HepG2 (cell line): Measurements from ENCODE around the gene TMEM164. TPM values are rescaled to one million over a fixed set of nuclear protein-coding genes. Genes with fewer than 3 reads are reported as not detected.

ENCODE experiments used
- FOXA3 ChIP-seq: IDR thresholded peaks from 2 replicates; pipeline ENCODE4 v1.6.1; 2016; ENCODE audit warnings: missing genetic modification reagents, missing compliant biosample characterization
- IRF9 ChIP-seq: sonication (generic); formaldehyde crosslinking; IDR thresholded peaks from 2 replicates; pipeline ENCODE4 v1.8.0; 2022; ENCODE audit warnings: missing genetic modification reagents, mild to moderate bottlenecking, borderline replicate concordance
- JARID2 ChIP-seq: sonication (generic); formaldehyde crosslinking; IDR thresholded peaks from 2 replicates; pipeline ENCODE4 v1.8.1; 2023; ENCODE audit warnings: missing genetic modification reagents, inconsistent platforms; ENCODE audit not compliant: insufficient replicate concordance
- KDM1A ChIP-seq: IDR thresholded peaks from 2 replicates; pipeline ENCODE4 v1.6.1; 2016; ENCODE audit warnings: missing compliant biosample characterization
- KDM5A ChIP-seq: fragments of 200-600 bp; sonication (generic); IDR thresholded peaks from 2 replicates; pipeline ENCODE4 v1.7.0; 2018; ENCODE audit warnings: antibody characterized with exemption, mild to moderate bottlenecking, low read length, borderline replicate concordance
- KLF16 ChIP-seq, 2 experiments: sonication (generic) in 1 of 2; formaldehyde crosslinking in 1 of 2; IDR thresholded peaks; 2 replicates each; pipeline versions ENCODE4 v1.6.1 to v1.8.0; 2016 to 2023; ENCODE audit warnings: missing genetic modification reagents in 2 of 2, missing compliant biosample characterization in 1 of 2
- NCOA2 ChIP-seq: sonication (generic); formaldehyde crosslinking; IDR thresholded peaks from 2 replicates; pipeline ENCODE4 v1.8.0; 2022; ENCODE audit warnings: inconsistent platforms
- POLR2A ChIP-seq, 2 experiments: IDR thresholded peaks; 2 replicates each; pipeline ENCODE4 v1.6.1; 2011; ENCODE audit warnings: low read depth in 2 of 2, low read length in 2 of 2, mild to moderate bottlenecking in 1 of 2, moderate library complexity in 1 of 2; ENCODE audit not compliant: insufficient read depth in 1 of 2
- RAD51 ChIP-seq: fragments of 450-650 bp; IDR thresholded peaks from 2 replicates; pipeline ENCODE4 v1.6.1; 2016; ENCODE audit warnings: borderline replicate concordance
- SMC3 ChIP-seq: IDR thresholded peaks from 2 replicates; pipeline ENCODE4 v1.6.1; 2011; ENCODE audit warnings: low read length, improper control_type of control experiment
- ZFAT ChIP-seq: sonication (generic); formaldehyde crosslinking; conservative IDR thresholded peaks from 2 replicates; pipeline ENCODE4 v1.8.1; 2023; ENCODE audit warnings: missing genetic modification reagents, inconsistent platforms
- ZKSCAN1 ChIP-seq: fragments of 150-350 bp; IDR thresholded peaks from 2 replicates; pipeline ENCODE4 v1.6.1; 2014; ENCODE audit warnings: low read length
- ZNF12 ChIP-seq: sonication (generic); formaldehyde crosslinking; IDR thresholded peaks from 2 replicates; pipeline ENCODE4 v1.5.0; 2020; ENCODE audit warnings: missing genetic modification reagents
- ZNF121 ChIP-seq: sonication (generic); formaldehyde crosslinking; IDR thresholded peaks from 2 replicates; pipeline ENCODE4 v1.5.0; 2020; ENCODE audit warnings: mild to moderate bottlenecking, missing genetic modification reagents
- ZNF430 ChIP-seq: sonication (generic); formaldehyde crosslinking; IDR thresholded peaks from 2 replicates; pipeline ENCODE4 v1.9.0; 2021; ENCODE audit warnings: mild to moderate bottlenecking, missing genetic modification reagents
- ZNF644 ChIP-seq: IDR thresholded peaks from 2 replicates; pipeline ENCODE4 v1.6.1; 2016; ENCODE audit warnings: low read depth
- polyA plus RNA-seq, 8 experiments: library from polyadenylated mRNA; depleted of rRNA in 3 of 8; stranded (reverse) in 7 of 8; unstranded in 1 of 8; fragments of >200 nt; fragmentation: Illumina TruSeq in 4 of 8; extraction: Trizol in 4 of 8; gene quantifications; 2 replicates each; pipeline versions ENCODE4 v1.2.1 to v1.2.3, GENCODE V29; 2011 to 2016; ENCODE audit warnings: low read depth in 4 of 8, missing spikeins in 1 of 8, mixed read lengths in 1 of 8; ENCODE audit not compliant: insufficient read depth in 1 of 8
- total RNA-seq, 5 experiments: library from RNA; depleted of rRNA; stranded (reverse); fragments of >200 nt; fragmentation: Illumina TruSeq; extraction: Trizol; gene quantifications; 2 replicates each; pipeline ENCODE4 v1.2.3, GENCODE V29; 2016; ENCODE audit warnings: low read depth in 1 of 5
- TF ChIP-seq, protein P1 (sequence below): sonication (generic); formaldehyde crosslinking; IDR thresholded peaks from 2 replicates; pipeline ENCODE4 v1.4.0; 2020; ENCODE audit warnings: missing genetic modification reagents
- TF ChIP-seq, protein P2 (sequence below): sonication (generic); formaldehyde crosslinking; IDR thresholded peaks from 2 replicates; pipeline ENCODE4 v1.5.1; 2020; ENCODE audit warnings: missing genetic modification reagents, mild to moderate bottlenecking, borderline replicate concordance
- TF ChIP-seq, protein P3 (sequence below): sonication (generic); formaldehyde crosslinking; conservative IDR thresholded peaks from 2 replicates; pipeline ENCODE4 v1.4.0; 2020; ENCODE audit warnings: missing genetic modification reagents

The TMEM164 gene
- total and polyA plus RNA-seq, 2 of the 13 experiments (the other 11 are each of a cell fraction or from before 2014, with no cell fraction given): 5.8 to 13.2 TPM

- TF ChIP-seq NCOA2 (CRISPR knock-in tag): peak; percentile 77
- TF ChIP-seq ZNF430 (CRISPR knock-in tag): no peak
- TF ChIP-seq, protein P1, sequence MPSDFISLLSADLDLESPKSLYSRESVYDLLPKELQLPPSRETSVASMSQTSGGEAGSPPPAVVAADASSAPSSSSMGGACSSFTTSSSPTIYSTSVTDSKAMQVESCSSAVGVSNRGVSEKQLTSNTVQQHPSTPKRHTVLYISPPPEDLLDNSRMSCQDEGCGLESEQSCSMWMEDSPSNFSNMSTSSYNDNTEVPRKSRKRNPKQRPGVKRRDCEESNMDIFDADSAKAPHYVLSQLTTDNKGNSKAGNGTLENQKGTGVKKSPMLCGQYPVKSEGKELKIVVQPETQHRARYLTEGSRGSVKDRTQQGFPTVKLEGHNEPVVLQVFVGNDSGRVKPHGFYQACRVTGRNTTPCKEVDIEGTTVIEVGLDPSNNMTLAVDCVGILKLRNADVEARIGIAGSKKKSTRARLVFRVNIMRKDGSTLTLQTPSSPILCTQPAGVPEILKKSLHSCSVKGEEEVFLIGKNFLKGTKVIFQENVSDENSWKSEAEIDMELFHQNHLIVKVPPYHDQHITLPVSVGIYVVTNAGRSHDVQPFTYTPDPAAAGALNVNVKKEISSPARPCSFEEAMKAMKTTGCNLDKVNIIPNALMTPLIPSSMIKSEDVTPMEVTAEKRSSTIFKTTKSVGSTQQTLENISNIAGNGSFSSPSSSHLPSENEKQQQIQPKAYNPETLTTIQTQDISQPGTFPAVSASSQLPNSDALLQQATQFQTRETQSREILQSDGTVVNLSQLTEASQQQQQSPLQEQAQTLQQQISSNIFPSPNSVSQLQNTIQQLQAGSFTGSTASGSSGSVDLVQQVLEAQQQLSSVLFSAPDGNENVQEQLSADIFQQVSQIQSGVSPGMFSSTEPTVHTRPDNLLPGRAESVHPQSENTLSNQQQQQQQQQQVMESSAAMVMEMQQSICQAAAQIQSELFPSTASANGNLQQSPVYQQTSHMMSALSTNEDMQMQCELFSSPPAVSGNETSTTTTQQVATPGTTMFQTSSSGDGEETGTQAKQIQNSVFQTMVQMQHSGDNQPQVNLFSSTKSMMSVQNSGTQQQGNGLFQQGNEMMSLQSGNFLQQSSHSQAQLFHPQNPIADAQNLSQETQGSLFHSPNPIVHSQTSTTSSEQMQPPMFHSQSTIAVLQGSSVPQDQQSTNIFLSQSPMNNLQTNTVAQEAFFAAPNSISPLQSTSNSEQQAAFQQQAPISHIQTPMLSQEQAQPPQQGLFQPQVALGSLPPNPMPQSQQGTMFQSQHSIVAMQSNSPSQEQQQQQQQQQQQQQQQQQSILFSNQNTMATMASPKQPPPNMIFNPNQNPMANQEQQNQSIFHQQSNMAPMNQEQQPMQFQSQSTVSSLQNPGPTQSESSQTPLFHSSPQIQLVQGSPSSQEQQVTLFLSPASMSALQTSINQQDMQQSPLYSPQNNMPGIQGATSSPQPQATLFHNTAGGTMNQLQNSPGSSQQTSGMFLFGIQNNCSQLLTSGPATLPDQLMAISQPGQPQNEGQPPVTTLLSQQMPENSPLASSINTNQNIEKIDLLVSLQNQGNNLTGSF (CRISPR knock-in tag): no peak
- TF ChIP-seq KLF16 (CRISPR knock-in tag; IDR thresholded peaks at IDR 0.05): 0 out of 4 replicates have a peak, but pooled peaks of 1 of the 2 experiments have one; percentile 34
- no peak for TF ChIP-seq ZFAT (CRISPR knock-in tag)
- no peak for TF ChIP-seq RAD51
- no peak for TF ChIP-seq ZNF121 (CRISPR knock-in tag)
- TF ChIP-seq ZNF12 (CRISPR knock-in tag): peak; percentile 43; the same call in 1 of the 2 replicates
- no peak for TF ChIP-seq ZKSCAN1
- TF ChIP-seq, protein P2, sequence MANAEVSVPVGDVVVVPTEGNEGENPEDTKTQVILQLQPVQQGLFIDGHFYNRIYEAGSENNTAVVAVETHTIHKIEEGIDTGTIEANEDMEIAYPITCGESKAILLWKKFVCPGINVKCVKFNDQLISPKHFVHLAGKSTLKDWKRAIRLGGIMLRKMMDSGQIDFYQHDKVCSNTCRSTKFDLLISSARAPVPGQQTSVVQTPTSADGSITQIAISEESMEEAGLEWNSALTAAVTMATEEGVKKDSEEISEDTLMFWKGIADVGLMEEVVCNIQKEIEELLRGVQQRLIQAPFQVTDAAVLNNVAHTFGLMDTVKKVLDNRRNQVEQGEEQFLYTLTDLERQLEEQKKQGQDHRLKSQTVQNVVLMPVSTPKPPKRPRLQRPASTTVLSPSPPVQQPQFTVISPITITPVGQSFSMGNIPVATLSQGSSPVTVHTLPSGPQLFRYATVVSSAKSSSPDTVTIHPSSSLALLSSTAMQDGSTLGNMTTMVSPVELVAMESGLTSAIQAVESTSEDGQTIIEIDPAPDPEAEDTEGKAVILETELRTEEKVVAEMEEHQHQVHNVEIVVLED (CRISPR knock-in tag): no peak
- TF ChIP-seq KDM5A: no peak
- TF ChIP-seq KDM1A (CRISPR knock-in tag): peak; percentile 65; the same call in 1 of the 2 replicates
- TF ChIP-seq ZNF644 (CRISPR knock-in tag): no peak
- no peak for TF ChIP-seq JARID2
- no peak for TF ChIP-seq IRF9 (CRISPR knock-in tag)
- peak; percentile 22; the same call in 1 of the 2 replicates for TF ChIP-seq SMC3
- no peak for TF ChIP-seq POLR2A (IDR thresholded peaks at IDR 0.05; ENCODE audit: insufficient read depth in 1 of 2, low read depth in 2 of 2, low read length in 2 of 2)
- peak; percentile 95 for TF ChIP-seq FOXA3 (CRISPR knock-in tag)
- TF ChIP-seq, protein P3, sequence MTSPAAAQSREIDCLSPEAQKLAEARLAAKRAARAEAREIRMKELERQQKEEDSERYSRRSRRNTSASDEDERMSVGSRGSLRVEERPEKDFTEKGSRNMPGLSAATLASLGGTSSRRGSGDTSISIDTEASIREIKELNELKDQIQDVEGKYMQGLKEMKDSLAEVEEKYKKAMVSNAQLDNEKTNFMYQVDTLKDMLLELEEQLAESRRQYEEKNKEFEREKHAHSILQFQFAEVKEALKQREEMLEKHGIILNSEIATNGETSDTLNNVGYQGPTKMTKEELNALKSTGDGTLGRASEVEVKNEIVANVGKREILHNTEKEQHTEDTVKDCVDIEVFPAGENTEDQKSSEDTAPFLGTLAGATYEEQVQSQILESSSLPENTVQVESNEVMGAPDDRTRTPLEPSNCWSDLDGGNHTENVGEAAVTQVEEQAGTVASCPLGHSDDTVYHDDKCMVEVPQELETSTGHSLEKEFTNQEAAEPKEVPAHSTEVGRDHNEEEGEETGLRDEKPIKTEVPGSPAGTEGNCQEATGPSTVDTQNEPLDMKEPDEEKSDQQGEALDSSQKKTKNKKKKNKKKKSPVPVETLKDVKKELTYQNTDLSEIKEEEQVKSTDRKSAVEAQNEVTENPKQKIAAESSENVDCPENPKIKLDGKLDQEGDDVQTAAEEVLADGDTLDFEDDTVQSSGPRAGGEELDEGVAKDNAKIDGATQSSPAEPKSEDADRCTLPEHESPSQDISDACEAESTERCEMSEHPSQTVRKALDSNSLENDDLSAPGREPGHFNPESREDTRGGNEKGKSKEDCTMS (CRISPR knock-in tag): no peak
Measured at GRCh38 chrX:110036162-110037033, 33.5 kb downstream of the TMEM164 start (continued).
